SK-N-SH treated with all-trans-retinoic acid at 6 μM for 48 hours (cell line): ENCODE data around the gene EPHB2.

Experiments
- ATAC-seq: fragments of 200-7000 bp; cut with Tn5 transposase; 3 replicates; pipeline ENCODE4 v1.9.1; 2020; ENCODE audit warnings: mild to moderate bottlenecking, moderate library complexity
- ARNTL ChIP-seq: fragments of 450-650 bp; formaldehyde crosslinking; IDR thresholded peaks from 2 replicates; pipeline ENCODE4 v1.5.0; 2020; ENCODE audit warnings: low read depth, mild to moderate bottlenecking, moderate library complexity, borderline replicate concordance
- BACH2 ChIP-seq: fragments of 250-450 bp; sonication (Bioruptor Pico); IDR thresholded peaks from 2 replicates; pipeline ENCODE4 v1.9.0; 2021; ENCODE audit warnings: mild to moderate bottlenecking, borderline replicate concordance
- CSDC2 ChIP-seq: fragments of 250-450 bp; sonication (Bioruptor Pico); IDR thresholded peaks from 2 replicates; pipeline ENCODE4 v1.5.0; 2020; ENCODE audit warnings: mild to moderate bottlenecking, moderate library complexity
- ESRRG ChIP-seq: fragments of 250-450 bp; sonication (Bioruptor Pico); IDR thresholded peaks from 2 replicates; pipeline ENCODE4 v1.6.1; 2021; ENCODE audit warnings: mild to moderate bottlenecking
- GLIS3 ChIP-seq: fragments of 250-450 bp; sonication (Bioruptor Pico); IDR thresholded peaks from 2 replicates; pipeline ENCODE4 v1.5.0; 2020; ENCODE audit warnings: mild to moderate bottlenecking, moderate library complexity
- ISL1 ChIP-seq: fragments of 250-450 bp; sonication (Bioruptor Pico); IDR thresholded peaks from 2 replicates; pipeline ENCODE4 v2.1.2; 2022; ENCODE audit warnings: mild to moderate bottlenecking, moderate library complexity
- PPARA ChIP-seq: fragments of 250-450 bp; sonication (Bioruptor Pico); IDR thresholded peaks from 2 replicates; pipeline ENCODE4 v1.5.0; 2020; ENCODE audit warnings: mild to moderate bottlenecking, borderline replicate concordance
- RARB ChIP-seq: fragments of 250-450 bp; sonication (Bioruptor Pico); IDR thresholded peaks from 2 replicates; pipeline ENCODE4 v1.8.0; 2021; ENCODE audit warnings: mild to moderate bottlenecking, moderate library complexity
- SNAI2 ChIP-seq: fragments of 250-450 bp; sonication (Bioruptor Pico); IDR thresholded peaks from 2 replicates; pipeline ENCODE4 v1.5.0; 2020; ENCODE audit warnings: mild to moderate bottlenecking, moderate library complexity
- TOX ChIP-seq: fragments of 250-450 bp; sonication (Bioruptor Pico); IDR thresholded peaks from 2 replicates; pipeline ENCODE4 v1.8.0; 2021; ENCODE audit warnings: mild to moderate bottlenecking, moderate library complexity, borderline replicate concordance
- ZFP3 ChIP-seq: fragments of 250-450 bp; sonication (Bioruptor Pico); IDR thresholded peaks from 2 replicates; pipeline ENCODE4 v1.5.0; 2020; ENCODE audit warnings: mild to moderate bottlenecking, moderate library complexity
- ZNF565 ChIP-seq: fragments of 450-650 bp; formaldehyde crosslinking; conservative IDR thresholded peaks from 2 replicates; pipeline ENCODE4 v1.5.0; 2020; ENCODE audit warnings: low read depth, mild to moderate bottlenecking, moderate library complexity
- ZNF70 ChIP-seq: fragments of 450-650 bp; formaldehyde crosslinking; IDR thresholded peaks from 2 replicates; pipeline ENCODE4 v1.5.0; 2020; ENCODE audit warnings: mild to moderate bottlenecking, moderate library complexity
- ZNF8 ChIP-seq: fragments of 450-650 bp; formaldehyde crosslinking; IDR thresholded peaks from 2 replicates; pipeline ENCODE4 v1.5.0; 2020; ENCODE audit warnings: mild to moderate bottlenecking, moderate library complexity
- TF ChIP-seq, protein P1 (sequence below): fragments of 250-450 bp; sonication (Bioruptor Pico); IDR thresholded peaks from 2 replicates; pipeline ENCODE4 v1.8.0; 2020; ENCODE audit warnings: mild to moderate bottlenecking, moderate library complexity, borderline replicate concordance
- TF ChIP-seq, protein P2 (sequence below): fragments of 250-450 bp; sonication (Bioruptor Pico); IDR thresholded peaks from 2 replicates; pipeline ENCODE4 v1.5.0; 2020; ENCODE audit warnings: mild to moderate bottlenecking, moderate library complexity
- TF ChIP-seq, protein P3 (sequence below): fragments of 250-450 bp; sonication (Bioruptor Pico); IDR thresholded peaks from 2 replicates; pipeline ENCODE4 v1.5.1; 2020; ENCODE audit warnings: low read depth, mild to moderate bottlenecking, moderate library complexity
- TF ChIP-seq, protein P4 (sequence below): fragments of 250-450 bp; sonication (Bioruptor Pico); IDR thresholded peaks from 2 replicates; pipeline ENCODE4 v1.8.0; 2021; ENCODE audit warnings: low read depth, mild to moderate bottlenecking, moderate library complexity, borderline replicate concordance

Gene EPHB2

DNA sequence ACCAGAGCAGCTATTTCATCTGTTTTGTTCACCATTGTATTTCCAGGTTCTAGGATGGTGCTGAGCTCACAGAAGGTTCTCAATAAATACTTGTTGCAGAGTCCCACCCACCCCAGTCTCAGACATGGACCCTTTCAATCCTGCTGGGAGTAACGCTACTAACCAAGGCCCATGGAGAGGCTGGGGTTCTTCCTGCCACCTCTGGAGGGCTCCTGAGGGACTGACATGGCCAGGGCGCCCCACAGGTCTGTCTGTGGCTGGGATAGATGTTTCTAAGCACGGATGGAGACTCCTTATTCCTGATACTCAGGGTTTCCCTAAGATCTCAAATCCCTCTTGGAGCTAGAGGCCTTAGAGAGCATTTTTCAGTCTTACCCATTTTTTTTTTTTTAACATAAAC lies 87.4 kb downstream of the EPHB2 start:
- no peak for ATAC-seq
- TF ChIP-seq, protein P1, sequence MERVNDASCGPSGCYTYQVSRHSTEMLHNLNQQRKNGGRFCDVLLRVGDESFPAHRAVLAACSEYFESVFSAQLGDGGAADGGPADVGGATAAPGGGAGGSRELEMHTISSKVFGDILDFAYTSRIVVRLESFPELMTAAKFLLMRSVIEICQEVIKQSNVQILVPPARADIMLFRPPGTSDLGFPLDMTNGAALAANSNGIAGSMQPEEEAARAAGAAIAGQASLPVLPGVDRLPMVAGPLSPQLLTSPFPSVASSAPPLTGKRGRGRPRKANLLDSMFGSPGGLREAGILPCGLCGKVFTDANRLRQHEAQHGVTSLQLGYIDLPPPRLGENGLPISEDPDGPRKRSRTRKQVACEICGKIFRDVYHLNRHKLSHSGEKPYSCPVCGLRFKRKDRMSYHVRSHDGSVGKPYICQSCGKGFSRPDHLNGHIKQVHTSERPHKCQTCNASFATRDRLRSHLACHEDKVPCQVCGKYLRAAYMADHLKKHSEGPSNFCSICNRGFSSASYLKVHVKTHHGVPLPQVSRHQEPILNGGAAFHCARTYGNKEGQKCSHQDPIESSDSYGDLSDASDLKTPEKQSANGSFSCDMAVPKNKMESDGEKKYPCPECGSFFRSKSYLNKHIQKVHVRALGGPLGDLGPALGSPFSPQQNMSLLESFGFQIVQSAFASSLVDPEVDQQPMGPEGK (CRISPR knock-in tag) = no peak

DNA sequence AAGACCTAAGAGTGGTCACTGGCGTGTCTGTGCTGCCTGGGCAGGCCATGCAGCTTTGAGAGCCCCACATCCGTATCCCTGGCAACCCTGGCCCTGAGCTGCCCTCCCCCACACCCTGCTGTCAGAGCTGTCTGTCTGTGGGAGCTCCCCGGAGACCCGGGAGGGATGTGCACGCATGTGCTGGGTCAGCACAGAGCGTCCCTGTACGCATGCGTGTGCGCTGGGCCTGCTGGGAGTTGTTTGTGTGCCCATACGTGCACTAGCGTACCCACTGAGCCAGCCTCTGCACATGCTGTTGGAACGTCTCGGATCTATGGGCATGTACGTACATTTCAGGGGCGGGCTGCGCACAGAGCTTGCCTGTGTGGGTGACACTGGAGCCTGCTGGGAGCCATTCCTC lies 89.3 kb downstream of the EPHB2 start:
- TF ChIP-seq, protein P2, sequence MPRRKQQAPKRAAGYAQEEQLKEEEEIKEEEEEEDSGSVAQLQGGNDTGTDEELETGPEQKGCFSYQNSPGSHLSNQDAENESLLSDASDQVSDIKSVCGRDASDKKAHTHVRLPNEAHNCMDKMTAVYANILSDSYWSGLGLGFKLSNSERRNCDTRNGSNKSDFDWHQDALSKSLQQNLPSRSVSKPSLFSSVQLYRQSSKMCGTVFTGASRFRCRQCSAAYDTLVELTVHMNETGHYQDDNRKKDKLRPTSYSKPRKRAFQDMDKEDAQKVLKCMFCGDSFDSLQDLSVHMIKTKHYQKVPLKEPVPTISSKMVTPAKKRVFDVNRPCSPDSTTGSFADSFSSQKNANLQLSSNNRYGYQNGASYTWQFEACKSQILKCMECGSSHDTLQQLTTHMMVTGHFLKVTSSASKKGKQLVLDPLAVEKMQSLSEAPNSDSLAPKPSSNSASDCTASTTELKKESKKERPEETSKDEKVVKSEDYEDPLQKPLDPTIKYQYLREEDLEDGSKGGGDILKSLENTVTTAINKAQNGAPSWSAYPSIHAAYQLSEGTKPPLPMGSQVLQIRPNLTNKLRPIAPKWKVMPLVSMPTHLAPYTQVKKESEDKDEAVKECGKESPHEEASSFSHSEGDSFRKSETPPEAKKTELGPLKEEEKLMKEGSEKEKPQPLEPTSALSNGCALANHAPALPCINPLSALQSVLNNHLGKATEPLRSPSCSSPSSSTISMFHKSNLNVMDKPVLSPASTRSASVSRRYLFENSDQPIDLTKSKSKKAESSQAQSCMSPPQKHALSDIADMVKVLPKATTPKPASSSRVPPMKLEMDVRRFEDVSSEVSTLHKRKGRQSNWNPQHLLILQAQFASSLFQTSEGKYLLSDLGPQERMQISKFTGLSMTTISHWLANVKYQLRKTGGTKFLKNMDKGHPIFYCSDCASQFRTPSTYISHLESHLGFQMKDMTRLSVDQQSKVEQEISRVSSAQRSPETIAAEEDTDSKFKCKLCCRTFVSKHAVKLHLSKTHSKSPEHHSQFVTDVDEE = no peak
- TF ChIP-seq ARNTL (CRISPR knock-in tag) (no peak), ZNF8 (CRISPR knock-in tag) (no peak), PPARA (CRISPR knock-in tag) (no peak), ISL1 (no peak), BACH2 (CRISPR knock-in tag) (no peak), ZFP3 (CRISPR knock-in tag) (no peak)
- ATAC-seq = no peak

DNA sequence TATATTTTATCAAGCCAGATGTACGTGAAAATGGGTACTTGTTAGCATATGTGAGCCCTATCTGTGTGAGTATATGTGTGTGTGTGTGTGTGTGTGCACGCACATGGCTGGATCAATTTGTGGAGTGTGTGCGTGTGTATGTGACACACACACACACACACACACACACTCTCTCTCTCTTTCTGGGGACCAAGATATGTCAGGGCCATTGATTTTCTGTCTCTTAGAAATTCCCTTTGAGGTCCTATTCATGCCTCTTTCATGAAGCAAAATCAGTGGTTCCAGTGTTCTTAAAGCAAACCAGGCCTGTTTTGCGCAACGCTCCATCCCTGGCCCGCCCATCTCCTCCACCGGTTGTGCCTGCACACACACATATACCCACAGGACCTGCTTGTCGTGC lies 90.0 kb downstream of the EPHB2 start:
- TF ChIP-seq GLIS3 (CRISPR knock-in tag) (no peak), SNAI2 (CRISPR knock-in tag) (no peak), ZNF70 (CRISPR knock-in tag) (no peak), ESRRG (CRISPR knock-in tag) (no peak), ZNF565 (CRISPR knock-in tag) (no peak), RARB (CRISPR knock-in tag) (no peak), ZFP3 (CRISPR knock-in tag) (no peak), ZNF8 (CRISPR knock-in tag) (no peak), CSDC2 (CRISPR knock-in tag) (no peak), PPARA (CRISPR knock-in tag) (no peak), ARNTL (CRISPR knock-in tag) (no peak), TOX (CRISPR knock-in tag) (no peak), ISL1 (no peak)
- TF ChIP-seq, protein P3, sequence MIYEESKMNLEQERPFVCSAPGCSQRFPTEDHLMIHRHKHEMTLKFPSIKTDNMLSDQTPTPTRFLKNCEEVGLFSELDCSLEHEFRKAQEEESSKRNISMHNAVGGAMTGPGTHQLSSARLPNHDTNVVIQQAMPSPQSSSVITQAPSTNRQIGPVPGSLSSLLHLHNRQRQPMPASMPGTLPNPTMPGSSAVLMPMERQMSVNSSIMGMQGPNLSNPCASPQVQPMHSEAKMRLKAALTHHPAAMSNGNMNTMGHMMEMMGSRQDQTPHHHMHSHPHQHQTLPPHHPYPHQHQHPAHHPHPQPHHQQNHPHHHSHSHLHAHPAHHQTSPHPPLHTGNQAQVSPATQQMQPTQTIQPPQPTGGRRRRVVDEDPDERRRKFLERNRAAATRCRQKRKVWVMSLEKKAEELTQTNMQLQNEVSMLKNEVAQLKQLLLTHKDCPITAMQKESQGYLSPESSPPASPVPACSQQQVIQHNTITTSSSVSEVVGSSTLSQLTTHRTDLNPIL (CRISPR knock-in tag) = no peak
- TF ChIP-seq, protein P1 (CRISPR knock-in tag) = no peak
- TF ChIP-seq, protein P4, sequence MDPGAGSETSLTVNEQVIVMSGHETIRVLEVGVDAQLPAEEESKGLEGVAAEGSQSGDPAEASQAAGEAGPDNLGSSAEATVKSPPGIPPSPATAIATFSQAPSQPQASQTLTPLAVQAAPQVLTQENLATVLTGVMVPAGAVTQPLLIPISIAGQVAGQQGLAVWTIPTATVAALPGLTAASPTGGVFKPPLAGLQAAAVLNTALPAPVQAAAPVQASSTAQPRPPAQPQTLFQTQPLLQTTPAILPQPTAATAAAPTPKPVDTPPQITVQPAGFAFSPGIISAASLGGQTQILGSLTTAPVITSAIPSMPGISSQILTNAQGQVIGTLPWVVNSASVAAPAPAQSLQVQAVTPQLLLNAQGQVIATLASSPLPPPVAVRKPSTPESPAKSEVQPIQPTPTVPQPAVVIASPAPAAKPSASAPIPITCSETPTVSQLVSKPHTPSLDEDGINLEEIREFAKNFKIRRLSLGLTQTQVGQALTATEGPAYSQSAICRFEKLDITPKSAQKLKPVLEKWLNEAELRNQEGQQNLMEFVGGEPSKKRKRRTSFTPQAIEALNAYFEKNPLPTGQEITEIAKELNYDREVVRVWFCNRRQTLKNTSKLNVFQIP (CRISPR knock-in tag) = no peak
- TF ChIP-seq, protein P2 = no peak
- no peak for ATAC-seq
